A673 (cell line): ENCODE data around the gene DGUOK. TPM values are rescaled to one million over a fixed set of nuclear protein-coding genes. Genes with fewer than 3 reads are reported as not detected.

Experiments used
- BruUV-seq: library from RNA; stranded (reverse); fragments of 400-500 nt; replicated peaks from 2 replicates; lab custom pipeline; 2021; lab: Mats Ljungman, UMichigan
- CTCF ChIA-PET: fragments of 300-600 bp; sonication (Branson Sonifier 250); formaldehyde crosslinking; loops from one replicate; lab custom pipeline; 2022; ENCODE audit warnings: antibody characterized with exemption; lab: Charles Lee
- POLR2A ChIA-PET: fragments of 300-600 bp; sonication (Branson Sonifier 250); formaldehyde crosslinking; loops from one replicate; lab custom pipeline; 2022; ENCODE audit warnings: antibody characterized with exemption; ENCODE audit not compliant: low non-redundant PET; lab: Charles Lee
- DNase-seq: peaks from one replicate; pipeline ENCODE4 v3.0.0-alpha.2; 2015; ENCODE audit warnings: low spot score
- H3K27ac ChIP-seq: fragments of 200-600 bp; sonication (generic); 2 replicates; pipeline ENCODE4 v1.5.1; 2016; ENCODE audit warnings: mixed run types, low read depth, mild to moderate bottlenecking, mixed read lengths, antibody characterized with exemption, low read length; ENCODE audit not compliant: poor library complexity, severe bottlenecking
- H3K27me3 ChIP-seq: fragments of 200-600 bp; sonication (generic); replicated peaks from 2 replicates; pipeline ENCODE4 v1.6.1; 2017; ENCODE audit warnings: mixed run types, low read depth, mild to moderate bottlenecking, mixed read lengths, antibody characterized with exemption, low read length; ENCODE audit not compliant: insufficient read depth, poor library complexity
- H3K36me3 ChIP-seq: fragments of 200-600 bp; sonication (generic); 2 replicates; pipeline ENCODE4 v1.6.1; 2016; ENCODE audit warnings: mixed run types, mild to moderate bottlenecking, mixed read lengths, antibody characterized with exemption, low read length; ENCODE audit not compliant: insufficient read depth, poor library complexity, severe bottlenecking
- H3K4me1 ChIP-seq: fragments of 200-600 bp; sonication (generic); 2 replicates; pipeline ENCODE4 v1.6.1; 2017; ENCODE audit warnings: mixed run types, mild to moderate bottlenecking, mixed read lengths, antibody characterized with exemption, low read length; ENCODE audit not compliant: insufficient read depth, poor library complexity, severe bottlenecking
- H3K4me3 ChIP-seq: fragments of 200-600 bp; sonication (generic); 2 replicates; pipeline ENCODE4 v1.5.1; 2016; ENCODE audit warnings: low read depth, mixed run types, mild to moderate bottlenecking, mixed read lengths, low read length; ENCODE audit not compliant: poor library complexity, severe bottlenecking
- H3K9me3 ChIP-seq: fragments of 200-600 bp; sonication (generic); 2 replicates; pipeline ENCODE4 v1.6.1; 2016; ENCODE audit warnings: mixed run types, low read depth, mild to moderate bottlenecking, mixed read lengths, antibody characterized with exemption, low read length; ENCODE audit not compliant: poor library complexity, severe bottlenecking
- CTCF ChIP-seq: fragments of 300-800, 200-600 bp; sonication (generic); conservative IDR thresholded peaks from 2 replicates; pipeline ENCODE4 v1.5.1; 2017; ENCODE audit warnings: low read depth, mild to moderate bottlenecking, antibody characterized with exemption, low read length, moderate library complexity, mixed read lengths
- EZH2 ChIP-seq: fragments of 200-600 bp; sonication (generic); IDR thresholded peaks from 2 replicates; pipeline ENCODE4 v1.6.1; 2017; ENCODE audit warnings: borderline replicate concordance, low read depth, mild to moderate bottlenecking, mixed read lengths, antibody characterized with exemption, low read length; ENCODE audit not compliant: poor library complexity, severe bottlenecking
- intact Hi-C: fragments of 100-400 bp; cut with micrococcal nuclease; formaldehyde crosslinking; loops from one replicate; pipeline ENCODE4 v1.10.0; 2022; ENCODE audit not compliant: unreplicated experiment
- total RNA-seq: library from RNA; stranded (reverse); gene quantifications from 2 replicates; pipeline ENCODE4 v1.2.3, GENCODE V29; 2021

DGUOK gene
- total RNA-seq, 1 experiment from 2014 or later = 106 TPM

- no peak for TF ChIP-seq CTCF
- no peak for TF ChIP-seq EZH2
- POLR2A ChIA-PET = no interaction called here
- peaks cover 2% of the 10 kb centered on the region for H3K4me1 ChIP-seq
- H3K27me3 ChIP-seq = no peaks in the 10 kb centered on the region
- DNase-seq = no peak
- H3K4me3 ChIP-seq = no peak overlapping the region
- BruUV-seq = no TSS peak
- CTCF ChIA-PET = no interaction called here
- H3K27ac ChIP-seq = no peak overlapping the region
- intact Hi-C loops = no loop called here
- H3K36me3 ChIP-seq = peaks cover 9% of the 10 kb centered on the region
- H3K9me3 ChIP-seq = no peaks in the 10 kb centered on the region
These were observed 67.1 kb downstream of the DGUOK start for GRCh38 chr2:73993778-73994177.

- CTCF ChIA-PET = no interaction called here
- POLR2A ChIA-PET = no interaction called here
- no peak for DNase-seq
These were observed 67.6 kb downstream of the DGUOK start for GRCh38 chr2:73994178-73994831.

GRCh38 chr2:73995810-73996209 is 69.1 kb downstream of the DGUOK start:
- CTCF ChIA-PET = no interaction called here
- DNase-seq = no peak
- intact Hi-C loops = no loop called here
- no peak for TF ChIP-seq CTCF
- TF ChIP-seq EZH2 = no peak
- Histone ChIP-seq H3K9me3 (no peaks in the 10 kb centered on the region), H3K27ac (no peak overlapping the region), H3K36me3 (no peaks in the 10 kb centered on the region), H3K4me3 (no peak overlapping the region), H3K27me3 (no peaks in the 10 kb centered on the region), H3K4me1 (peaks cover 16% of the 10 kb centered on the region)
- no TSS peak for BruUV-seq
- POLR2A ChIA-PET = no interaction called here

More at GRCh38 chr2:73994178-73994831, 67.6 kb downstream of the DGUOK start:
- no peaks in the 10 kb centered on the region for H3K9me3 ChIP-seq
- BruUV-seq = no TSS peak
- H3K36me3 ChIP-seq = peaks cover 9% of the 10 kb centered on the region
- H3K27me3 ChIP-seq = no peaks in the 10 kb centered on the region
- H3K27ac ChIP-seq = no peak overlapping the region
- intact Hi-C loops = no loop called here
- TF ChIP-seq EZH2 (no peak), CTCF (no peak)
- H3K4me1 ChIP-seq = peaks cover under 1% of the 10 kb centered on the region
- no peak overlapping the region for H3K4me3 ChIP-seq
